Measurements from ENCODE around the gene TMEM255A. TPM values are rescaled to one million over a fixed set of nuclear protein-coding genes. Genes with fewer than 3 reads are reported as not detected.

The TMEM255A gene
- 7.2 TPM for polyA plus RNA-seq (2013, experiment 1 of 2)
- 7.0 TPM for polyA plus RNA-seq (2013, experiment 2 of 2)

GRCh38 chrX:120310861-120311726 is at the start of gene TMEM255A:
TMEM255A (minus strand) TSS chrX:120311461; CDS start chrX:120311309, 152 bp downstream.
- Histone ChIP-seq H3K23ac (ENCODE audit: low read depth, low read length, poor library complexity) (no peak within 1 kb of the TSS), H2AK5ac (ENCODE audit: low read depth, low read length) (no peak within 1 kb of the TSS), H3K14ac (ENCODE audit: low read length) (no peak within 1 kb of the TSS), H2BK5ac (ENCODE audit: low read length) (peak within 1 kb of the TSS; percentile 82), H3K4ac (ENCODE audit: low read length) (no peak within 1 kb of the TSS), H2BK12ac (ENCODE audit: low read length) (no peak within 1 kb of the TSS), H4K8ac (ENCODE audit: low read depth, low read length) (no peak within 1 kb of the TSS), H3K36me3 (replicated peaks in 1 of 2; ENCODE audit: control insufficient read depth in 2 of 2, insufficient read depth in 2 of 2, low read length in 2 of 2) (no peaks in the 10 kb centered on the region), H3K9me3 (replicated peaks in 1 of 2; ENCODE audit: control insufficient read depth in 2 of 2, insufficient read depth in 1 of 2, low read depth in 1 of 2, low read length in 2 of 2) (no peaks in the 10 kb centered on the region), H3K27ac (replicated peaks; ENCODE audit: low read length) (peak within 1 kb of the TSS; percentile 35), H2BK120ac (ENCODE audit: low read depth, low read length) (no peak within 1 kb of the TSS), H2AFZ (ENCODE audit: low read length) (peak within 1 kb of the TSS; percentile 90), H3K4me3 (ENCODE audit: low read length in 2 of 2) (peak within 1 kb of the TSS; percentile 31 to 80), H3K4me2 (ENCODE audit: insufficient read depth, low read length, poor library complexity, severe bottlenecking) (peak within 1 kb of the TSS; percentile 71), H3K79me1 (ENCODE audit: low read depth, low read length) (no peaks in the 10 kb centered on the region), H3K4me1 (ENCODE audit: control insufficient read depth in 2 of 2, insufficient read depth in 1 of 2, low read depth in 1 of 2, low read length in 2 of 2) (peaks cover 4% of the 10 kb centered on the region in 2 donors), H3K27me3 (ENCODE audit: control insufficient read depth in 3 of 3, insufficient read depth in 3 of 3, low read depth in 1 of 3, low read length in 3 of 3) (peaks cover 0 to 73% (median 10%) of the 10 kb centered on the region in 3 experiments), H3K18ac (ENCODE audit: low read length) (peak within 1 kb of the TSS; percentile 74), H4K91ac (ENCODE audit: low read depth, low read length, poor library complexity) (no peak within 1 kb of the TSS), H2BK15ac (ENCODE audit: low read length) (peak within 1 kb of the TSS; percentile 26), H3K9ac (ENCODE audit: low read depth, low read length, poor library complexity) (peak within 1 kb of the TSS; percentile 70)
- no CpG with 5 or more reads among the region's 49 CpGs for WGBS, 2 donors (ENCODE audit: extremely low coverage in 2 of 2, insufficient read length in 2 of 2, insufficient replicate concordance in 1 of 2)
- DNase-seq (ENCODE audit: low spot score) = peak; percentile 18

GRCh38 chrX:120358737-120359456 is 47.6 kb upstream of the TMEM255A start:
- peaks cover 0 to 10% (median 0%) of the 10 kb centered on the region in 3 experiments for H3K27me3 ChIP-seq (ENCODE audit: control insufficient read depth in 3 of 3, insufficient read depth in 3 of 3, low read depth in 1 of 3, low read length in 3 of 3)
- H2AFZ ChIP-seq (ENCODE audit: low read length) = no peak overlapping the region
- no peak overlapping the region for H2BK120ac ChIP-seq (ENCODE audit: low read depth, low read length)
- H2BK5ac ChIP-seq (ENCODE audit: low read length) = no peak overlapping the region
- no peak overlapping the region for H2BK12ac ChIP-seq (ENCODE audit: low read length)
- H3K4ac ChIP-seq (ENCODE audit: low read length) = no peak overlapping the region
- H2BK15ac ChIP-seq (ENCODE audit: low read length) = no peak overlapping the region
- no peak overlapping the region for H4K8ac ChIP-seq (ENCODE audit: low read depth, low read length)
- H3K27ac ChIP-seq (replicated peaks; ENCODE audit: low read length) = no peak overlapping the region
- H3K9ac ChIP-seq (ENCODE audit: low read depth, low read length, poor library complexity) = no peak overlapping the region
- no peak overlapping the region for H3K18ac ChIP-seq (ENCODE audit: low read length)
- no CpG with 5 or more reads among the region's 7 CpGs for WGBS, 2 donors (ENCODE audit: extremely low coverage in 2 of 2, insufficient read length in 2 of 2, insufficient replicate concordance in 1 of 2)
- no peak overlapping the region for H3K23ac ChIP-seq (ENCODE audit: low read depth, low read length, poor library complexity)
- H3K36me3 ChIP-seq (replicated peaks in 1 of 2; ENCODE audit: control insufficient read depth in 2 of 2, insufficient read depth in 2 of 2, low read length in 2 of 2) = no peaks in the 10 kb centered on the region
- no peak overlapping the region for H2AK5ac ChIP-seq (ENCODE audit: low read depth, low read length)
- no peaks in the 10 kb centered on the region for H3K79me1 ChIP-seq (ENCODE audit: low read depth, low read length)
- H4K91ac ChIP-seq (ENCODE audit: low read depth, low read length, poor library complexity) = no peak overlapping the region
- no peak overlapping the region for H3K14ac ChIP-seq (ENCODE audit: low read length)
- H3K4me3 ChIP-seq (ENCODE audit: low read length in 2 of 2) = no peak overlapping the region
- H3K4me1 ChIP-seq (ENCODE audit: control insufficient read depth in 2 of 2, insufficient read depth in 1 of 2, low read depth in 1 of 2, low read length in 2 of 2) = peaks cover 0 to 16% of the 10 kb centered on the region in 2 donors
- no peaks in the 10 kb centered on the region for H3K9me3 ChIP-seq (replicated peaks in 1 of 2; ENCODE audit: control insufficient read depth in 2 of 2, insufficient read depth in 1 of 2, low read depth in 1 of 2, low read length in 2 of 2)
- no peak for DNase-seq (ENCODE audit: low spot score)
- H3K4me2 ChIP-seq (ENCODE audit: insufficient read depth, low read length, poor library complexity, severe bottlenecking) = no peak overlapping the region

DNA sequence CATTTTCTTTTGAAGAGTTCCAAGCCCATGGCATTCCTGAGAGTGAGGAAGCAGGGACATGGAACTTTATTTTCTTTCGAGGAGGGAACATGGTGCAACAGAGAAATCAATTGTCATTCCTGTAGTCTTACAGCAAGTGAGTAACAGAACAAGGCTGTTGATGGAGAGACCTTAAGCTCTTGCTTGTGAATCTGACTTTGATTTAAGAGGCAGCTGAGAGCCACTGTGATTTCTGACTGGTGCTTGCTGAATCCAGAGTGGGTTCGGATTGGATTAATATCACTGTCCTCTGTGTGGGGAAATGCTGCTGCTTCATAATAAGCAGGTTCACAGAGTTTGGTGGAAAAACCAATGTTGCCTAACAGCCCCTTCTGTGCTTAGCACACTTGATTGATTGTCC is 45.9 kb upstream of the TMEM255A start:
- Histone ChIP-seq H2AK5ac (ENCODE audit: low read depth, low read length) (no peak overlapping the region), H4K8ac (ENCODE audit: low read depth, low read length) (no peak overlapping the region), H3K4me2 (ENCODE audit: insufficient read depth, low read length, poor library complexity, severe bottlenecking) (no peak overlapping the region)

GRCh38 chrX:120356084-120356483 is 44.8 kb upstream of the TMEM255A start:
- H3K4me3 ChIP-seq (ENCODE audit: low read length in 2 of 2) = no peak overlapping the region
- no peak overlapping the region for H3K27ac ChIP-seq (replicated peaks; ENCODE audit: low read length)
- no peak overlapping the region for H3K4ac ChIP-seq (ENCODE audit: low read length)
- H3K14ac ChIP-seq (ENCODE audit: low read length) = no peak overlapping the region
- no peaks in the 10 kb centered on the region for H3K79me1 ChIP-seq (ENCODE audit: low read depth, low read length)
- no peak overlapping the region for H4K8ac ChIP-seq (ENCODE audit: low read depth, low read length)
- H2BK5ac ChIP-seq (ENCODE audit: low read length) = no peak overlapping the region
- no peaks in the 10 kb centered on the region for H3K36me3 ChIP-seq (replicated peaks in 1 of 2; ENCODE audit: control insufficient read depth in 2 of 2, insufficient read depth in 2 of 2, low read length in 2 of 2)
- no peak overlapping the region for H3K18ac ChIP-seq (ENCODE audit: low read length)
- H2AK5ac ChIP-seq (ENCODE audit: low read depth, low read length) = no peak overlapping the region
- no peak for DNase-seq (ENCODE audit: low spot score)
- H3K4me1 ChIP-seq (ENCODE audit: control insufficient read depth in 2 of 2, insufficient read depth in 1 of 2, low read depth in 1 of 2, low read length in 2 of 2) = peaks cover 0 to 16% of the 10 kb centered on the region in 2 donors
- H2BK12ac ChIP-seq (ENCODE audit: low read length) = no peak overlapping the region
- no peak overlapping the region for H2BK15ac ChIP-seq (ENCODE audit: low read length)
- no peak overlapping the region for H3K9ac ChIP-seq (ENCODE audit: low read depth, low read length, poor library complexity)
- H3K4me2 ChIP-seq (ENCODE audit: insufficient read depth, low read length, poor library complexity, severe bottlenecking) = no peak overlapping the region
- H3K27me3 ChIP-seq (ENCODE audit: control insufficient read depth in 3 of 3, insufficient read depth in 3 of 3, low read depth in 1 of 3, low read length in 3 of 3) = peaks cover 0 to 18% (median 0%) of the 10 kb centered on the region in 3 experiments
- no CpG with 5 or more reads among the region's 3 CpGs for WGBS, 2 donors (ENCODE audit: extremely low coverage in 2 of 2, insufficient read length in 2 of 2, insufficient replicate concordance in 1 of 2)
- H3K9me3 ChIP-seq (replicated peaks in 1 of 2; ENCODE audit: control insufficient read depth in 2 of 2, insufficient read depth in 1 of 2, low read depth in 1 of 2, low read length in 2 of 2) = no peaks in the 10 kb centered on the region
- no peak overlapping the region for H2BK120ac ChIP-seq (ENCODE audit: low read depth, low read length)
- H3K23ac ChIP-seq (ENCODE audit: low read depth, low read length, poor library complexity) = no peak overlapping the region
- H4K91ac ChIP-seq (ENCODE audit: low read depth, low read length, poor library complexity) = no peak overlapping the region
- H2AFZ ChIP-seq (ENCODE audit: low read length) = no peak overlapping the region

More for the DNA sequence above, 45.9 kb upstream of the TMEM255A start:
- Histone ChIP-seq H4K91ac (ENCODE audit: low read depth, low read length, poor library complexity) (no peak overlapping the region), H3K4ac (ENCODE audit: low read length) (no peak overlapping the region), H3K23ac (ENCODE audit: low read depth, low read length, poor library complexity) (no peak overlapping the region), H3K14ac (ENCODE audit: low read length) (no peak overlapping the region), H3K27me3 (ENCODE audit: control insufficient read depth in 3 of 3, insufficient read depth in 3 of 3, low read depth in 1 of 3, low read length in 3 of 3) (peaks cover 0 to 14% (median 0%) of the 10 kb centered on the region in 3 experiments), H3K27ac (replicated peaks; ENCODE audit: low read length) (no peak overlapping the region), H3K9me3 (replicated peaks in 1 of 2; ENCODE audit: control insufficient read depth in 2 of 2, insufficient read depth in 1 of 2, low read depth in 1 of 2, low read length in 2 of 2) (no peaks in the 10 kb centered on the region), H2BK15ac (ENCODE audit: low read length) (no peak overlapping the region), H3K79me1 (ENCODE audit: low read depth, low read length) (no peaks in the 10 kb centered on the region), H3K18ac (ENCODE audit: low read length) (no peak overlapping the region), H2AFZ (ENCODE audit: low read length) (no peak overlapping the region), H3K9ac (ENCODE audit: low read depth, low read length, poor library complexity) (no peak overlapping the region), H3K4me1 (ENCODE audit: control insufficient read depth in 2 of 2, insufficient read depth in 1 of 2, low read depth in 1 of 2, low read length in 2 of 2) (peaks cover 0 to 16% of the 10 kb centered on the region in 2 donors), H2BK120ac (ENCODE audit: low read depth, low read length) (no peak overlapping the region), H2BK5ac (ENCODE audit: low read length) (no peak overlapping the region), H3K4me3 (ENCODE audit: low read length in 2 of 2) (no peak overlapping the region), H2BK12ac (ENCODE audit: low read length) (no peak overlapping the region), H3K36me3 (replicated peaks in 1 of 2; ENCODE audit: control insufficient read depth in 2 of 2, insufficient read depth in 2 of 2, low read length in 2 of 2) (no peaks in the 10 kb centered on the region)
- no CpG with 5 or more reads among the region's 2 CpGs for WGBS, 2 donors (ENCODE audit: extremely low coverage in 2 of 2, insufficient read length in 2 of 2, insufficient replicate concordance in 1 of 2)
- DNase-seq (ENCODE audit: low spot score) = no peak
